Bone marrow (tissue), 2 donors: ENCODE results near the gene KCNQ1.

Experiments
- DNase-seq, 2 donors: peaks; one replicate each; lab custom pipeline; 2025; lab: John Stamatoyannopoulos, UW

The KCNQ1 gene

GRCh38 chr11:2838676-2839294 is 394.0 kb downstream of the KCNQ1 start:
- no peak for DNase-seq

DNA sequence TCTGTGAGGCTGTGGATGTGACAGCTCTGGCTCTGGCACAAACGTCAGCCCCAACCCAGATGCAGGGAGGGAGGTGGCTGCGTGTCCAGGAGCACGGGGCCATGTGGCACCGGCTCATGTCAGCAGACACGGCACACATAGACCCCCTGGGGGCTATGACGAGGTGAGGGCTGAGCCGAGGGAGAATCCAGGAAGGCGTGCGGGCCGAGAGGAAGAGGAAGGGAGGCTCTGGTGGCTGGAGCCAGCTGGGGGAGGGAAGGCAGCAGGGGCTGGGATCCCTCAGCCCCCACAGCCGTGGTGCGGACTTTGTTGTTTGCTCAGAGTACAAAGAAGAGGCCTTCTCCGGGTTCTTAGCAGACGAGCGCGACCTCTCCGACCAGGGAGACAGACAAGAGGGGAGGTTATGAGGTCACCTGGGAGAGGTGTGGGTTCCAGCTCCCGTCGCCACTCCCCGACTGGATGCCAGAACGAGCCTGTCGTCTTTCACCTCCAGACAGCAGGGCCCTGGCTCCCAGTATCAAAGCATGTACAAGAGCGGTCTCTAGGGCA is 394.7 kb downstream of the KCNQ1 start:
- no peak for DNase-seq

GRCh38 chr11:2841411-2842190 is 396.8 kb downstream of the KCNQ1 start:
- no peak for DNase-seq

DNA sequence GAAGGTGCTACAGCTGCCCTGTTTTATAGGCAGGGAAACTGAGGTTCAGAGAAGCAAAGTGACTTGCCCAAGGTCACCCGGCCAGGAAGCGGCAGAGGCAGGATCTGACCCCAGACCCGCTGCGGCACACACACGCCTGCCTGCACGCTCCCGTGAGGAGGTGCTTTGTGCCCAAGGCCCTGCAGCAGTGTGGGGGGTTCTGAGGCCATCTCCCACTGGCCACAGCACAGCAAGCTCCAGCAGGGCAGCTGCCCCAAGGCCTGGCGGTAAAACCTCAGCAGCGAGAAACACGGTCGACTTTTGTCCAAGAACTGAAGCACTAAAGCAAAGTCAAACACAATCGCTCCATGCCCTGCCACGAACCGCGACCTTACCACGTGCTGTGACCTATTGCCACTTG is 398.1 kb downstream of the KCNQ1 start:
- DNase-seq = no peak

DNA sequence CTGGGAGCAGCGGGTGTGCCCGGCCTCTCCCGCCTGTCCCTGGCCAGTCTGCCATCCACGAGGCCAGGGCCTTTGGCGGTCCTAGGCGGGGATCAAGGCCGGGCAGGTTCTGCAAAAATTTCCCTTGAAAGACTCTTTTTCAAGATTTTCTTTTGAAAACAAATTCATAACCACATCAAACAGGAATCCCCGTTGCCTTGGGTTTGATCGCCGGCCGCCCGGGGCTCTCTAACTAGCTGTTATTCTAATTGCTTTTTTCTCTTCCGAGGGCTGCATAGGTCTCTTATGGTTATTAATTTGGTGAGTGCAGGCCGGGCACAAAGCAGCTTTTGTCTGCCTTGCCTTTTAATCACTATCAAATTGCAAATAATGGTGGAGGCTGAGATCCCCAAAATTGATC is 398.7 kb downstream of the KCNQ1 start:
- no peak for DNase-seq

- no peak for DNase-seq
Measured at GRCh38 chr11:2844116-2844842, 399.5 kb downstream of the KCNQ1 start.

DNA sequence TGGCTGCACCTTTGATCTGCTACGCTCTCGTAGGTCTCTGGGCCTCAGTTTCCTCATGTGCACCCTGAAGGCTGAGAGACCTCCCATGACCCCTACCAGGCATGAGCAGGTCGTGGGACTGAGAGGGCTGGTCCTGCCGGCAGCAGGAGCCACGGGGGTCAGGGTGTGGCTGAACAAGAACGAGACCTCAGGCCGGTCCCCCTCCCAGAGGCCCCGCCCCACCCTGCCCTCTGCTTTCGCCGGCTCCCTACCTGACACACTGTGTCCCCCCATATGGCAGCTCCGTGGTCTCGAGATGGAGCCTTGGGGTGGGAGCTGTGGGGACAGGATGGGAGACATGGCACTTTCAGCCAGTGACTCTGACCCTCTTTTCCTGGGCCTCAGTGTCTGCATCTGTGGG is 400.2 kb downstream of the KCNQ1 start:
- no peak for DNase-seq

DNA sequence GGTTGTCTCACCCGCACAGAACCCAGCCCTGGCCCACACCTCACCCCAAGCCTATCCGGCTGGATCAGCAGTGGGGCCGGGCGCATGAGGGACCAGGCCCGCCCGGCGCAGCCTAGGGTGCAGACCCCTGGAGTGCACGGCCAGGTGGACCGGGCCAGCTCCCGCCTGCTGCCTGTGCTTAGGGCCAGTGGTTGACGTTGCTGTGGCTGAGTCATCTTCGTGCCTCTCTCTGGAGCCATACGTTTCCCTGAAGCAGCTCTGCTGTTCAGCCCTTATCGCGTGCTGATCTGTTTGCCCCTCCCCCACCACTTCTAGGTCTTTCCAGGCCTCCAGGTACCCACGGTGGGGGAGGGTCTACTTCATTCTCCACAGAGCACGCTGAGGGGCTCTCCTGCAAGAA is 401.2 kb downstream of the KCNQ1 start:
- DNase-seq = no peak

- DNase-seq = no peak
Measured at GRCh38 chr11:2846470-2846869, 401.7 kb downstream of the KCNQ1 start.

DNA sequence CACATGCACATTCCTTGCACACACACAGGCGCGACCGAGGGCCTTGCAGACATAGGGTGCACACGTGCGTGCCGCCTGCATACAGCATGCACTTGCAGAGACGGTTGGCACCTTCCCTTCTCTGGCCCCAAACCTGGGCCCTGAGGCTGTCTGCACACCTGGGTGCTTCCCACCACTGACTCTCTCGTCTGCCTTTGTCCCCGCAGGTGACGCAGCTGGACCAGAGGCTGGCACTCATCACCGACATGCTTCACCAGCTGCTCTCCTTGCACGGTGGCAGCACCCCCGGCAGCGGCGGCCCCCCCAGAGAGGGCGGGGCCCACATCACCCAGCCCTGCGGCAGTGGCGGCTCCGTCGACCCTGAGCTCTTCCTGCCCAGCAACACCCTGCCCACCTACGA is 402.8 kb downstream of the KCNQ1 start:
- DNase-seq = no peak

GRCh38 chr11:2848497-2848896 is 403.7 kb downstream of the KCNQ1 start:
- no peak for DNase-seq

GRCh38 chr11:2849994-2850770 is 405.4 kb downstream of the KCNQ1 start:
- no peak for DNase-seq

DNA sequence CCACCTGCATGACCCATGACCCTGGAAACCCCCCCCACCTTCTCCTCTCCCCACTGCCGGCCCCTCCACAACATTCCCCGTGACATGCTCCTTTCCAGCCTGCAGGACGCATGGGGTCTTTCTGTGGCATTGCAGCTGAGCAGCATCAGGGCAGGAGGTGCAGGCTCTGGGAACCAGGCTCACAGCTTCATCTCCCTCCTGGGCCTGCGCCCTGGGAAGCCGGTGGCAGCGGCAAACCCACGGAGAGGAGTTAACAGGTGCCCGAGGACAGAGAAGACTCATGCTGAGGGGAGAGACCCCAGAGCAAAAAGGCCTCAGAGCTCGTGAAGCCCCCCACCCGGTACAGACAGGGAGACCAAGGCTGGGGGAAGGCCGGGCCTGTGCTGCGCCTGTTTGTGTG is 408.6 kb downstream of the KCNQ1 start:
- no peak for DNase-seq

DNA sequence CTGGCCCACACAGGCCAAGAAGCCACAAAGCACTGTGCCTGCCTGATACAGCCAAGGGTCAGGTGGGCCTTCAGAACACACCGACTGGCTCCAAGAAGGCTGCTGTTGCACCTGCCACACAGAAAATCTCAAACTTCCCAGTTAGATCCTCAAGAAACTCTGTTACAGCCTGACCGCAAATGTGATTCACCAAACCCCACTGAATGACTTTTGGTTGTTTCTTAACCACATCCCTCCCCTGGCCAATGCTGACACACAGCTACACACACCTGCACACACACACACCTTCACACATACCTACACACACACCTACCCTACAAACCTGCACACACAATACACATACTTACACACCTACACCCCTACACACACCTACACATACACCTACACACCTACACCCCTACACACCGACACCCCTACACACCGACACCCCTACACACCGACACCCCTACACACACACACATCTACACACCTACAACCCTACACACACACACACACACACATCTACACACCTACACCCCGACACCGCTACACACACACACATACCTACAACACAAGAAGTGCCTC is 409.3 kb downstream of the KCNQ1 start:
- DNase-seq = no peak

- no peak for DNase-seq
Measured at GRCh38 chr11:2855162-2855561, 410.4 kb downstream of the KCNQ1 start.

- DNase-seq = no peak
Measured at GRCh38 chr11:2857276-2857675, 412.5 kb downstream of the KCNQ1 start.

GRCh38 chr11:2857918-2858317 is 413.1 kb downstream of the KCNQ1 start:
- no peak for DNase-seq

- no peak for DNase-seq
Measured at GRCh38 chr11:2858995-2859698, 414.3 kb downstream of the KCNQ1 start.

- DNase-seq = no peak
Measured at GRCh38 chr11:2859699-2860037, 414.9 kb downstream of the KCNQ1 start.

GRCh38 chr11:2860636-2861035 is 415.8 kb downstream of the KCNQ1 start:
- DNase-seq = no peak
